ENCODE data around the gene CELF4.

CELF4 gene

DNA sequence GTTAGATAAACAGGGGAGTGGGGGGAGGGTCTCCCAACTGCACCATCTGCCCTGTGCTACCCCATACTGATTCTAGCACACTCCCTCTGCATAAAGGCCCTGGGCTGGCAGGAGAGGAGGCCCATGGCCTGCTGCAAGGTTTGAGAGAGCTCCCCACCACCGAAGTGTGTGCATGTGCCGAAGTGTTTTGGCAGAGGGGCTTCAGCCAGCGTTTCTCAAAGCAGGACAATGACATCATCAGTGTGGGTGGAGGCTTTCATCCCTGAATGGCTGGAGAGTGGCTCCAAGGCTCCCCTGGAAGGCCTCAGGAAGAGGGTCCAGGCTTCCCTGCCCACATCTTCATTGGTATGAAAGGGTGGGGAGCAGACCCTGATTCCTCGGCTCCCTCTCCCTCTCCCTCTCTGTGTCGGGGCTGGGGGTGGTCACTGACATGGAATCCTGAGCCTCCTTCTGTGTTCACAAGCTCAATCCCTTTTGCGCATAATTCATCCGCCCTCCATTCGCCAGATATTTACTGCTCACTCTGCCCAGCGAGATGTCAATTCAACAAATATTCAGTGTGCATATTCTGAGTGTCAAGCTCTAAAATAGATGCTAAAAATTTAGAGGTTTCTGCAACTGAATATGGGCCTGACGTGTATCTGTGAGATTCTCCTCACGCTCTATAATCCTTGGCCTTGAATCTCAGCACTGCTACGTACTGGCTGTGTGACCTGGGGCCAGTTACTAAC, 122.1 kb downstream of the CELF4 start:
- TF ChIP-seq, protein P1, sequence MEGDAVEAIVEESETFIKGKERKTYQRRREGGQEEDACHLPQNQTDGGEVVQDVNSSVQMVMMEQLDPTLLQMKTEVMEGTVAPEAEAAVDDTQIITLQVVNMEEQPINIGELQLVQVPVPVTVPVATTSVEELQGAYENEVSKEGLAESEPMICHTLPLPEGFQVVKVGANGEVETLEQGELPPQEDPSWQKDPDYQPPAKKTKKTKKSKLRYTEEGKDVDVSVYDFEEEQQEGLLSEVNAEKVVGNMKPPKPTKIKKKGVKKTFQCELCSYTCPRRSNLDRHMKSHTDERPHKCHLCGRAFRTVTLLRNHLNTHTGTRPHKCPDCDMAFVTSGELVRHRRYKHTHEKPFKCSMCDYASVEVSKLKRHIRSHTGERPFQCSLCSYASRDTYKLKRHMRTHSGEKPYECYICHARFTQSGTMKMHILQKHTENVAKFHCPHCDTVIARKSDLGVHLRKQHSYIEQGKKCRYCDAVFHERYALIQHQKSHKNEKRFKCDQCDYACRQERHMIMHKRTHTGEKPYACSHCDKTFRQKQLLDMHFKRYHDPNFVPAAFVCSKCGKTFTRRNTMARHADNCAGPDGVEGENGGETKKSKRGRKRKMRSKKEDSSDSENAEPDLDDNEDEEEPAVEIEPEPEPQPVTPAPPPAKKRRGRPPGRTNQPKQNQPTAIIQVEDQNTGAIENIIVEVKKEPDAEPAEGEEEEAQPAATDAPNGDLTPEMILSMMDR (IDR thresholded peaks at IDR 0.05; ENCODE audit: low read depth, low read length), result no peak
- no peak overlapping the region for H3K27ac ChIP-seq
- H3K27me3 ChIP-seq (ENCODE audit: insufficient read depth, low read depth, severe bottlenecking), result no peaks in the 10 kb centered on the region
- H3K36me3 ChIP-seq, result no peaks in the 10 kb centered on the region
- no peaks in the 10 kb centered on the region for H3K9me3 ChIP-seq (ENCODE audit: severe bottlenecking)
- no peak overlapping the region for H3K4me3 ChIP-seq (ENCODE audit: low read depth, low read length)
- no peak for DNase-seq

GRCh38 chr18:37442477-37442876, 123.1 kb downstream of the CELF4 start:
- TF ChIP-seq, protein P1 (IDR thresholded peaks at IDR 0.05; ENCODE audit: low read depth, low read length), result no peak
- no peak overlapping the region for H3K27ac ChIP-seq
- no peak for DNase-seq

DNA sequence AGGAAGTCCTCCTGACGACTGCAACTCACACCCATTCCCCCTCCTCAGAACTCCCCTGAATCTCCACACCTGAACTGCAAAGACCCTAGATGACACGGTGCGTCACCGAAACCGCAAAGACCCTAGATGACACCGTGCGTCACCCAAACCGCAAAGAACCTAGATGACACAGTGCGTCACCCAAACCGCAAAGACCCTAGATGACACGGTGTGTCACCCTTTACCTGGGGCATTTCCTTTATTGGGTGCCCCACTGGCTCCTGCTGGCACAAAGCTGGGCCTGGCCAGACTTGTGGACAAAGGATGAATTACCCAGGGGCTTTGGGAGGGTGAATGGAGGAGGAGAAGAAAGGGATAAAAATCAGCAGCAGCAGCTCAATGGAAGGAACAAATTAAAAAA, 123.8 kb downstream of the CELF4 start:
- Histone ChIP-seq H3K4me3 (ENCODE audit: low read depth, low read length) (no peak overlapping the region), H3K27ac (no peak overlapping the region), H3K27me3 (ENCODE audit: insufficient read depth, low read depth, severe bottlenecking) (no peaks in the 10 kb centered on the region), H3K36me3 (no peaks in the 10 kb centered on the region), H3K9me3 (ENCODE audit: severe bottlenecking) (no peaks in the 10 kb centered on the region)
- TF ChIP-seq, protein P1 (IDR thresholded peaks at IDR 0.05; ENCODE audit: low read depth, low read length), result no peak
- no peak for DNase-seq

More at GRCh38 chr18:37442477-37442876, 123.1 kb downstream of the CELF4 start:
- Histone ChIP-seq H3K27me3 (ENCODE audit: insufficient read depth, low read depth, severe bottlenecking) (no peaks in the 10 kb centered on the region), H3K9me3 (ENCODE audit: severe bottlenecking) (no peaks in the 10 kb centered on the region), H3K4me3 (ENCODE audit: low read depth, low read length) (no peak overlapping the region), H3K36me3 (no peaks in the 10 kb centered on the region)

GRCh38 chr18:37440206-37440605, 125.4 kb downstream of the CELF4 start:
- Histone ChIP-seq H3K27me3 (ENCODE audit: insufficient read depth, low read depth, severe bottlenecking) (no peaks in the 10 kb centered on the region), H3K4me3 (ENCODE audit: low read depth, low read length) (no peak overlapping the region), H3K9me3 (ENCODE audit: severe bottlenecking) (no peaks in the 10 kb centered on the region), H3K36me3 (no peaks in the 10 kb centered on the region), H3K27ac (no peak overlapping the region)
- DNase-seq, result no peak
- TF ChIP-seq, protein P1 (IDR thresholded peaks at IDR 0.05; ENCODE audit: low read depth, low read length), result no peak

DNA sequence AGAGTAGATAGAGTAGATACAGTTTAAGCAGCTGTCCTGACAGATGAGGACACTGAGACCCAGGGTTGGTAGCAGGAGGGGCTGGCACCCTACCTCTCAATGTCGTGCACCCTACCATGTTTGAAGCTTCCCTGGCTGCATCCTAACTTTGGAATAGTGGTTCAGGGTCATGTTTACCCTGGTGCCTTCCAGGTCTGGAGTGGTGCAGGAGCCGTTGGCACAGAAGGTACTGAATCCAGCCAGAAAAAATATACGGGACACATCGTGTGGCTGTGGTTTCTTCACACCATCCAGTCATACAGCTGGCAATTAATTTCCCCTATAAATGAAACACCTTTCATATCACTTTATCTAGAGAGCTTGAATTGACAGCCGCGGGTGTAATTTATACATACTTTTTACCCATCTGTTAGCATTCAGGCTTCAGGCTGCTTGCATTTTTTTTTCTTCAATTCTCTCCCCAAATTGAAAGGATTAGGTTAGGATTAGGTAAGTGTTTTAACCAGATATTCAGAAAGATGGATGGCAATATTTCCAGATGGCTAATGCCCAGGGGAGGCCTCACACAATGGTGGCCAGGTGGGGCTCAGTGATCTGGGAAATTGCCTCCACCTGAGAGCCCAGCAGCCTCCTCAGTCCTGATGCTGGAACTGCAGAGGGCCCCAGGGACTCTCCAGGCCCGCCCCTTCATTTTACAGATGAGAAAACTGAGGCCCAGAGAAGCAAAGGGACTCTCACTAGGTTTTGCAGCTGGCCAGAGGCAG, 127.0 kb downstream of the CELF4 start:
- no peaks in the 10 kb centered on the region for H3K36me3 ChIP-seq
- no peak overlapping the region for H3K4me3 ChIP-seq (ENCODE audit: low read depth, low read length)
- DNase-seq, result no peak
- H3K27me3 ChIP-seq (ENCODE audit: insufficient read depth, low read depth, severe bottlenecking), result no peaks in the 10 kb centered on the region
- TF ChIP-seq, protein P1 (IDR thresholded peaks at IDR 0.05; ENCODE audit: low read depth, low read length), result no peak
- H3K9me3 ChIP-seq (ENCODE audit: severe bottlenecking), result no peaks in the 10 kb centered on the region
- no peak overlapping the region for H3K27ac ChIP-seq
